ENCODE results near the gene GPX3. TPM values are rescaled to one million over a fixed set of nuclear protein-coding genes. Genes with fewer than 3 reads are reported as not detected.

GPX3 gene
- total and polyA plus RNA-seq, 2 of the 8 experiments (the other 6 are each of a cell fraction or from before 2014, with no cell fraction given), result 27.8 to 77.9 TPM

- 88% methylated on average over 12 of the region's 12 CpGs; no CpG with 5 or more reads in 1 of the 2 experiments for WGBS, 2 experiments (ENCODE audit: extremely low coverage in 1 of 2, insufficient coverage in 1 of 2, insufficient read length in 1 of 2, insufficient replicate concordance in 2 of 2, low coverage in 1 of 2, low lambda C conversion rate in 2 of 2, missing lambda C conversion rate in 1 of 2)
- H3K56ac ChIP-seq (replicated peaks; ENCODE audit: insufficient read length, low read depth, low read length), result no peak overlapping the region
- no peak overlapping the region for H3K27ac ChIP-seq (ENCODE audit: low read depth, low read length)
- no peak overlapping the region for H2BK15ac ChIP-seq (ENCODE audit: low read length)
- H2BK20ac ChIP-seq (ENCODE audit: low read length), result no peak overlapping the region
- H3K4me3 ChIP-seq (ENCODE audit: extremely low read depth in 1 of 4, insufficient read depth in 2 of 4, low read depth in 3 of 4, low read length in 4 of 4), result no peak overlapping the region
- no peaks in the 10 kb centered on the region for H3K79me1 ChIP-seq (ENCODE audit: low read depth, low read length)
- no peak overlapping the region for H4K8ac ChIP-seq (ENCODE audit: extremely low read depth, insufficient read depth, low read length)
- H3K23me2 ChIP-seq (ENCODE audit: low read depth, low read length), result no peaks in the 10 kb centered on the region
- ChIA-PET POLR2A (ENCODE audit: partially characterized antibody) (interaction anchor here (1.2 kb wide), 1 partner anchor 17 kb away, joined by 4 read pairs; the partner anchor contains the start of gene GPX3), CTCF (ENCODE audit: partially characterized antibody) (interaction anchor here (0.7 to 10.2 kb wide), 5 partner anchors 13 to 35 kb away, joined by 3 to 157 read pairs (median 5); no protein-coding TSS in a partner anchor)
- H3K4ac ChIP-seq (replicated peaks; ENCODE audit: insufficient read length, low read depth, low read length), result no peak overlapping the region
- no peaks in the 10 kb centered on the region for H3K79me2 ChIP-seq (ENCODE audit: control insufficient read depth in 1 of 2, insufficient read depth in 2 of 2, low read length in 2 of 2)
- no peak overlapping the region for H3K23ac ChIP-seq (ENCODE audit: insufficient read length)
- H3K9ac ChIP-seq (replicated peaks in 1 of 4; ENCODE audit: extremely low read depth in 1 of 4, low read depth in 3 of 4, low read length in 3 of 4), result no peak overlapping the region
- H3K9me3 ChIP-seq (ENCODE audit: insufficient read depth in 2 of 2, low read depth in 1 of 2, low read length in 1 of 2), result no peaks in the 10 kb centered on the region
- H2BK5ac ChIP-seq (ENCODE audit: low read depth, low read length), result no peak overlapping the region; the same call in 1 of the 2 replicates
- no peak overlapping the region for H4K5ac ChIP-seq (ENCODE audit: insufficient read length, low read depth, low read length)
- H3K27me3 ChIP-seq (replicated peaks in 1 of 4; ENCODE audit: control insufficient read depth in 3 of 4, extremely low read depth in 1 of 4, insufficient read depth in 3 of 4, low read length in 3 of 4), result no peaks in the 10 kb centered on the region
- H4K91ac ChIP-seq (replicated peaks; ENCODE audit: insufficient read length, low read length), result no peak overlapping the region
- FAIRE-seq (no peak), DNase-seq (ENCODE audit: low read depth in 1 of 2, low spot score in 2 of 2) (no peak)
- no peak overlapping the region for H2BK12ac ChIP-seq (ENCODE audit: low read depth, low read length)
- H3K18ac ChIP-seq (ENCODE audit: extremely low read depth, low read length), result no peak overlapping the region
- H3K4me2 ChIP-seq (ENCODE audit: insufficient read depth in 1 of 2, low read depth in 2 of 2, low read length in 2 of 2), result no peak overlapping the region
- H3K4me1 ChIP-seq (replicated peaks in 1 of 4; ENCODE audit: control insufficient read depth in 3 of 4, insufficient read depth in 4 of 4, low read length in 3 of 4), result no peaks in the 10 kb centered on the region
- H3K14ac ChIP-seq (ENCODE audit: insufficient read length), result no peak overlapping the region
- H3K36me3 ChIP-seq (ENCODE audit: control insufficient read depth in 2 of 4, insufficient read depth in 4 of 4, low read length in 3 of 4), result peaks cover 6 to 25% (median 13%) of the 10 kb centered on the region in 4 experiments; a peak in 6 of 8 replicates
- no peak overlapping the region for H2AK5ac ChIP-seq (ENCODE audit: low read depth, low read length)
- no peak overlapping the region for H2BK120ac ChIP-seq (replicated peaks; ENCODE audit: low read depth, low read length)
- no peak overlapping the region for H2AFZ ChIP-seq (ENCODE audit: low read length)
- peaks cover 0 to 5% of the 10 kb centered on the region in 2 experiments for H4K20me1 ChIP-seq (replicated peaks in 1 of 2; ENCODE audit: control insufficient read depth in 1 of 2, insufficient read depth in 2 of 2, low read length in 2 of 2)
- no peak for TF ChIP-seq RBBP5 (IDR thresholded peaks at IDR 0.05; ENCODE audit: borderline replicate concordance, low read depth, low read length)
- TF ChIP-seq CBX5 (IDR thresholded peaks at IDR 0.05; ENCODE audit: low read depth, low read length), result no peak
- no peak for TF ChIP-seq MAX (IDR thresholded peaks at IDR 0.05)
Measured at GRCh38 chr5:151037561-151038411, 17.4 kb downstream of the GPX3 start.
